Cerebellar nuclear complex (tissue), 1 donor: Measurements from ENCODE around the gene KRTAP10-1.
"Not testable (repeated sequence)": the region's sequence is repeated elsewhere in the genome, so short reads cannot be mapped to it uniquely, and the experiment has no call there.

ENCODE experiments used
- DNase-seq, 2 experiments: peaks; one replicate each; lab custom pipeline; 2025; lab: John Stamatoyannopoulos, UW

KRTAP10-1 gene

DNA sequence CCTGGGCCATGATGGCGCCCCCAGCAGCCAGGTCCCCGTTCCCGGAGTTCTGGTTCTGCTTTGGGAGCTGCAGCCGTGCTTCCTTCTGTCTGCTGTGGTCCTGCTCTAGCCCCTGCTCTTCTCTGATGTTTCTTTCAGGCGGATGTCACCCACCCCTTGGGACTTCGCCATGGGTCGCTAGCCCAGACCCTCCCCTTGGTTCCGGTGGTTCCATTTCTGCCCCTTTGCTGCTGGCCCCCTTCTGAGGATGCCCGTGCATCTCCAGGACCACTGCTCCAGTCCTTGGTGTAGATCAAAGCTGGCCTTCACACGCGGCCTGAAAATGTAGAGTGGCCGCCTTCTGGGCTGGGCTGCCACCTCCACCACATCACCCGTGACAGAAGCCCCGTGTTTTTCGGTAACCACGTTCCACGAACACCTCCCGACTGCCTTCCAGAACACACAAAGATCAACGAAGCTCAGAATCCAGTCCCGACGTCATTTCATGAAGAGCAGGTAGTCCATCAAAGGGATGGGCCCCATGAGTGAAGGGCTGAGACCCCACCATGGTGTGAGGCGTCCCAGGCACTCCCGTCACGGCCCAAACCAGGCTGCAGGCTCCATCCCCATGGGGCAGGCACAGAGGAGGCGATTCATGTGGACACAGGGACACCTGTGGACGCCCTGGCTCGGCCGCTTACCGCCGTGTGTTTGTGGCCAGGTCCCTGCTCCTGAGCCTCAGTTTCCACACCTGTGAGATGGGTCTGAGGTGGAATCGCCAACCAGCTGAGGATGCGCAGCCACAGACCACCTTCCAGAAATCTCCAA lies 24.4 kb downstream of the KRTAP10-1 start:
- no peak for DNase-seq

- DNase-seq: no peak
Measured at GRCh38 chr21:44514746-44515358, 25.1 kb downstream of the KRTAP10-1 start.

DNA sequence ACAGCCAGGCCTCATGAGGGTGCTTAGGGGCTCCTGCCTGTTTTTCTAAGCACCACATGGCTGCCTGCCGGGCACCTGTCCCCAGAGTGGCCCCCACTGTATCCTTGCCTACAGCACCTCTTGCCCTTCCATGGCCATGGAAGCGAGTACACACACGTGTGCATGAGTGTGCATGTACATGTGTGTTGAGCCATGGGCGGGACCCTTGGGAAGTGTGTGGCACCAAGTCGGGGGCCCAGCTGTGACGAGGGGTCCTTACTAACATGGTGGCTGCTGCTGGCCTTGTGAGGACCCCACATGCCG lies 25.8 kb downstream of the KRTAP10-1 start:
- no peak for DNase-seq

- DNase-seq: no peak
Measured at GRCh38 chr21:44513389-44514217, 26.4 kb downstream of the KRTAP10-1 start.

GRCh38 chr21:44512496-44513388 lies 27.3 kb downstream of the KRTAP10-1 start:
- no peak for DNase-seq

DNA sequence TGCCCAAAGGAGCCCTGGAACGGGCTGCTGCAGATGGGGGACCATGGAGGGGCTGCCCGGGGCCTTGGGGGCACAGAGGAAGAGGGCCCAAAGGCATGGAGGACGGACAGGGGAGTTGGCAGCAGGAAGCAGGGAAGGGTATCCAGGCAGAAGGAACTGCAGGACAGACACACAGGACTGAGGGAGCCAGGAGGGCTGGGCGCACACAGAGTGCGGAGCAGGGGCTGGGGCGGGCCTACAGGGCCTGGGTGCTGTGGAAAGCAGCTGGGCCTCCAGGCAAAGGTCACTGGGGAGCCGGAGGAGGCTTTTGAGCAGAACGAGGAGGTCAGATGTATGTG lies 28.1 kb downstream of the KRTAP10-1 start:
- no peak for DNase-seq

GRCh38 chr21:44511219-44511937 lies 28.6 kb downstream of the KRTAP10-1 start:
- no peak for DNase-seq

DNA sequence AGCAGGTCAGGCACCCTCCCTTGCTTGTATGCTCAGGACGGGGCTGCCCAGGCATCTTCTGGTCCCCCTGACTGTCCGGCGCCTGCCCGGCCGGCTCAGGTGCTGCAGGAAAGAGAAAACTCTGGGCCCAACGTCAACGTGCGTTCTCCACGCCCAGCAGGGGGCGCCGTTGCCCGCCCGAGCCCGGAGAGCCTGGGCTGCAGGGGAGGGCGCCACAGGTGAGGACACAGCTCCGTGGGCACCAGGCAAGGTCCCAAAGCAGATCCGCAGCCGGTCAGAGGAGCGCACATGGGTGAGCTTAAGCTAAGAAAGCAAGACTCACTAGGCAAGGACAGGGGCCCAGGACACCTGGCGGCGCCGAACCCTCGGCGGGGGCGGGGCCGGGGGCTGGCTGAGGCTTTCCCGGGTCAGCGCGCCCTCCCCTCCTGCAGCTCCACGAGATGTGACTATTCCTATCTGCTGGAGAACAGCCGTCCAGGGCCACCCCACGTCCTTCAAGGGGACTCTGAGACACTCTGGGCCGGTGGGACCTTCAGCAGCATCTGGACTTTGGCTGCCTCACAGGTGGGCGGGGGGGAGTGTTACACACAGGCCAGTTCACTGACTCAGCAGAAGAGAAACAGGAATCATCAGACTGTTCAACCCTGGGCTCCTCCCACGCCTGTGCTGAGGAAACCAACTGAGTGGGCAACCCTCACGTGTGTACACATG lies 29.3 kb downstream of the KRTAP10-1 start:
- DNase-seq: no peak

- no peak for DNase-seq
Measured at GRCh38 chr21:44510109-44510507, 29.9 kb downstream of the KRTAP10-1 start.

- no peak for DNase-seq
Measured at GRCh38 chr21:44509539-44509938, 30.5 kb downstream of the KRTAP10-1 start.

DNA sequence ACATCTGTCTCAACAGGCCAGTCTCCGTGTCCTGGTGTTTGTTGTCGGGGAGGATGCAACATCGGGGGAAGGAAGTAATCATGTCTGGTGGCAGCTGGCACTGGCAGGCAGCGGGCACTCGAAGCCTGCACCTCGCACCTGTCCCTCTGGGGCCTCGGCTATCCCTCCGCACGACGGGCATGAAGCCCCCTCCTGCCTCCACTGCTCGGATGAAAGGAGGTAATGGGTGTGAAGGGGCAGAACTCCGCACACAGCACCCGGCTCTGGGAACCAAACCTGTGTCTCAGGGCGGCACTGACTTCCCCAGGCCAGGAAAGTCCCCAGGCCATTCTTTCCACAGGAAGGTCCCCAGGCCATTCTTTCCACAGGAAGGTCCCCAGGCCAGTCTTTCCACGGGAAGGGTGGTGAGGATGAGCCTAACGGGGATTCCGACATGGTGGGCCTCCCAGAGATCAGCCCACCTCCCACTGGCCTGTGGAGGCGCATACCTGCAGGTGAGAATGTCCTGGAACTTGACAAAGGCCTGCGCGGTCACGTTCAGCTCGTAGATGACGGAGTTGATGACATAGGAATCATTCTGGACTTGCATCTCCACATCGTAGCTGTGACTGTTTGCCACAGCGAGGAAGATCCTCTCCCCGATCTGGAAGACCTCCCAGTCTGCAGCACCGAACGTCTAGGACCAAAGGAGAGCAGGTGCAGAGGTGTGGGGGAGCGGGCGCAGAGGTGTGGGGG lies 31.1 kb downstream of the KRTAP10-1 start:
- no peak for DNase-seq

DNA sequence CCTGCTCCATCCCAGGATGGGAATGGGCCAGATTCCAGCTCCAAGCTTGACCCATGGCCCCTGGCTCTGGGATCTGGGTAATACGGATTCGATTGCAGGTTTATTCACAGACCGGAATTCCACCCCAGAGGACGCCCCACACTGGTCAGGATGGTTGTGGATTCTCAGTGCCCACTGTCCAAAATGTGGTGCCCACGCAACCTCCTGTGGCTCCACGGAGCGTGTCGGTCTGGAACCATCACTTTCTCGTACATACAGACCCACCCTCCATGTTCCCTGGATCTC lies 31.6 kb downstream of the KRTAP10-1 start:
- no peak for DNase-seq

DNA sequence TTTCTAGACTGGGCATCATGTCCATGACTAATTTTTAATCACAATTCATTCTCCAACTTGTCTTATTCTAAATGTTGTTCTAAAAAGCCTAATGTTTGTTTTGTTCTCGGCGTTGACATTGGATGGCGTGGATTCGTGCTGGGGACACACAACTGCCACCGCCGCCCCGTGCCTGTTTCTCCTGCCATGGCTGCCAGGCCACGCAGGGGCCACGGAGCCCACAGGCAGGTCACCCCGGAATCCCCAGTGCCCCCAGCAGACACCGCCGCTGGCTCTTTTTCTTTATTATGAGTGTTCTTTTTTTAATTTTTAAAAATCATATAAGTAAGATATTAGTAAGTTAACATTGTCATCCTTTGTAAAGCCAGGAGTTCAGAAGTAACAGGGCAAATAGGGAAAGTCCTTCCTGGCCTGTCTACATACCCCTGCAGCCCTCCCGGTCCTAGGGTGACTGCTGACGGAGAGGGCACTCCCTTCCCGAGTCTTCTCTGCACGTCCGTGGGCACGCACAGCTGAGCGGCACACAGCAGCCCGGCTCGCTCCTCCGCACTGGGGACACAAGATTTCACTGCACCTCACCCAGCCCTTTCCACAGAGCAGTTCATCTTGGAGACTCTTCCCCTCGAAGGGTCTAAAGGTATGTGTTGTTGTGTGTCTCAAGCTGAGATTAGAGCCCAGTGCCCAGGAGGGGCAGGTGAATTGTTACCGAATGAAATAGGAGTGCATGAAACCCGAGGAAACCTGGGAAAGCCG lies 32.1 kb downstream of the KRTAP10-1 start:
- no peak for DNase-seq

DNA sequence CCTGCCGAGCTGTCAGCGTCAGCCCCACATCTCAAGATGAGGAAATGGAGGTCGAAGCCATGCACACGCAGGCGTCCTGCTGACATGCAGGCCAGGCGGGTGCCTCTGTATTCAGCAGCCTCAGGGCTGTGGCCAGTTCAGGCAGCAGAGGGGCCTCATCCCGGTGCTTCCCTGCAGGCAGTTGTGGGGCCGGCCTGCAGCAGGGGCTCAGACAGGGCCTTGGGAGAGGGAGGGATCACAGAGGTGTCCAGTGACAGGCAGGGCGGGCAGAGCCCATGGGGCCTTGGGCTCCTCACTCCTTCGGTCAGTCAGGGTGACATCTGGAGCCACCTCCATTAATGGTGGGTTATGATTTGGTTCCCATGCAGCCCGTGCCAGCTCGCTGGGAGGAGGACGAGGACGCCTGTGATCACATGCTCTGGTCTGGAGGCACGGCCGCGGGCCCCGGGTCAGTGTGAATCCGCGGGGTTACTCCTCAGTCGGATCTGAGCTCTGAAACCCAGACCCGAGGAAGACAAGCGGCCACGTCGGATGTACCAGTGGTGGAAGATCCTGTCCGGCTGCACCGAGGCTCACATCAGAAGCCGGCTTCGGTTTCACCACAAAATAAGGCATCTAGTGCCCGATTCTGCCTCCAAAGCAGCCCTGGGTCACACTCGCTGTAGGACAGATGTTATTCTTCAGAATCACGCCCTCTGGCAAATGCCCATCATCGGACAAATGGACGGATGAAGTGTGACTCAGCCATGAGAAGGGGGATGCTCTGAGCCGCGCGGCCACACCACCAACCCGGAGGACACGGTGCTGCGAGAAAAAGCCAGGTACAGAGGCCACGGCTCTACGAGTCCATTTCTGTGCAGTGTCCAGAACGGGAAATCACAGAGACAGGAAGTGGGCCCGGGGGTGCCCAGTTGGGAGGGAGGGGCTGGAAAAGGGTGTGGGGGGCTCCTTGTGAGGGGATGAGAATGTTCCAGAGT lies 33.4 kb downstream of the KRTAP10-1 start:
- DNase-seq: no peak

DNA sequence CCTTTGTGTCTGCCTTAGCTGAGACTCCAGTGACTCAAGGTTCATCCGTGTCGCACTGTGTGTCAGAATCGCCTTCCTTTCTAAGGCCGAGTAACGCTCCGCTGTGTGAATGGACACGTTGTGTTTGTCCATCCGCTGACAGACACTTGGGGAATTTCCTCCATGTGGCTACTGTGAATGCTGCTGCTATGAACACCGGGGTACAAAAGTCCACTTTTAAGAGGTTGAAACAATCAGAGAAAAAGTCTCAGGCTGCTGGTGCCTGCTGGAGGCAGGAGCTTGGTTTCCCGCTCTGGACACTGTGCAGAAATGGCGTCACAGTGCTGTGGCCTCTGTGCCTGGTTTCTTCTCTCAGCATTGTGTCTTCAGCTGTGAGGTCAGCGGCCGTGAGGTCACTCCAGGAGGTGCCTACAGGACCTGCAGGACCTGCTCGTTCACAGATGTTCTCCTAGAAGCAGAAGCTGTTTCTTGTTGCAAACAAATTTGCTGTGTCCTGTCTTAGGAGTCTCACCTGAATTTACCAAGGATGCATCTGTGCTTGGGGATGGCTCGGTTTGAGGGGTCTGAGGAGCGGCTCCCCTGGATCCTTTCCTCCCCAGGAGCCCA lies 34.2 kb downstream of the KRTAP10-1 start:
- DNase-seq: no peak

GRCh38 chr21:44503901-44504399 lies 36.0 kb downstream of the KRTAP10-1 start:
- DNase-seq: no peak

DNA sequence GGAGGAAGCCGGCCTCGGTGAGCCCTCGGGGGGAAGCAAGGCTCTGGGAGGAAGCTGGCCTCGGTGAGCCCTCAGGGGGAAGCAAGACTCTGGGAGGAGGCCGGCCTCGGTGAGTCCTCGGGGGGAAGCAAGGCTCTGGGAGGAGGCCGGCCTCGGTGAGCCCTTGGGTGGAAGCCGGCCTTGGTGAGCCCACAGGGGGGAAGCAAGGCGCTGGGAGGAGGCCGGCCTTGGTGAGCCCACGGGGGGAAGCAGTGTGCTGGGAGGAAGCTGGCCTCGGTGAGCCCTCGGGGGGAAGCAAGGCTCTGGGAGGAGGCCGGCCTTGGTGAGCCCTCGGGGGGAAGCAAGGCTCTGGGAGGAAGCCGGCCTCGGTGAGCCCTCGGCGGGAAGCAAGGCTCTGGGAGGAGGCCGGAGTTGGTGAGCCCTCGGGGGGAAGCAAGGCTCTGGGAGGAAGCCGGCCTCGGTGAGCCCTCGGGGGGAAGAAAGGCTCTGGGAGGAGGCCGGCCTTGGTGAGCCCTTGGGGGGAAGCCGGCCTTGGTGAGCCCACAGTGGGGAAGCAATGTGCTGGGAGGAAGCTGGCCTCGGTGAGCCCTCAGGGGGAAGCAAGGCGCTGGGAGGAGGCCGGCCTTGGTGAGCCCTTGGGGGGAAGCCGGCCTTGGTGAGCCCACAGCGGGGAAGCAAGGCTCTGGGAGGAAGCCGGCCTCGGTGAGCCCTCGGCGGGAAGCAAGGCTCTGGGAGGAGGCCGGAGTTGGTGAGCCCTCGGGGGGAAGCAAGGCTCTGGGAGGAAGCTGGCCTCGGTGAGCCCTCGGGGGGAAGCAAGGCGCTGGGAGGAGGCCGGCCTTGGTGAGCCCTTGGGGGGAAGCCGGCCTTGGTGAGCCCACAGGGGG lies 36.7 kb downstream of the KRTAP10-1 start:
- not testable (repeated sequence) for DNase-seq
